NOMO-1 treated with dmso at 0.1 percent for 144 hours (cell line): ENCODE measurements around the gene HOPX.
"Not testable (repeated sequence)": the region's sequence is repeated elsewhere in the genome, so short reads cannot be mapped to it uniquely, and the experiment has no call there.

Experiments
- DNase-seq: peaks from one replicate; lab custom pipeline; 2025; ENCODE audit not compliant: unreplicated experiment; lab: John Stamatoyannopoulos, UW

Gene HOPX, protein sequence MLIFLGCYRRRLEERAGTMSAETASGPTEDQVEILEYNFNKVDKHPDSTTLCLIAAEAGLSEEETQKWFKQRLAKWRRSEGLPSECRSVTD

DNA sequence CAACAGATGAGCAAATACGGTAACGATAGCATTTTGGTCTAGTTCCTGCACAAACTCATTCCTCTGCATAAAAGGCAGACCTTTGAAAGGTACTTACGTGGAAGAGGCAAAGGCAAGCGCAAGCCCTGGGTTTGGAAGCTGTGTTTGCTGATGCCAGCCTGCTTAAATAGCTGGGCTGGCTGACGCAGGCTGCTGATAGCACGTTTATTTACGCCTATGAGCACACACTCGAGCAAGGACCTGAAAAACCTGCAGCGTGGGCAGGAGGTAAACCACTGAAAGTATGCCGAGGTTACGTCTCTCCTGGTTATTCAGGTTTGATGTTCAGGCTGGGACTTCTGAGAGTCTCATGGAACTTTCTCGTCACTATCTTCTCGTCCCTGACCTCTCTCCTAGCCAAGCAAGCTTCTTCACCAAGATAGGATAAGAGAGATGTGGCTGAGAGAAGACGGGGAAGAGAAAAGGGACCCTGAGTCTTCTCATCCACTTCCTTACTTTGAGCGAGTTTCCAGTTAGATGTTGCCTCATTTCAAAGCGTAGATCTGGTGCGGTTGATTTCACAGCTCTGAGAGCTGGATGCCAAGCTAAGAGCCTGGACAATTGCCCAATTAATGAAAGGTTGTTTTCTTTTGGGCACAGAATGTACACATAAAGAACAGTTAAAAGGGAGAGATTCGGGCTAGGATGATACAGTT, at the start of gene HOPX:
Gene HOPX, minus strand, starts transcription at position 139 of the 695 bp plus-strand sequence. CDS start 23,480 bp downstream, outside the sequence.
- DNase-seq: peak; percentile 46

DNA sequence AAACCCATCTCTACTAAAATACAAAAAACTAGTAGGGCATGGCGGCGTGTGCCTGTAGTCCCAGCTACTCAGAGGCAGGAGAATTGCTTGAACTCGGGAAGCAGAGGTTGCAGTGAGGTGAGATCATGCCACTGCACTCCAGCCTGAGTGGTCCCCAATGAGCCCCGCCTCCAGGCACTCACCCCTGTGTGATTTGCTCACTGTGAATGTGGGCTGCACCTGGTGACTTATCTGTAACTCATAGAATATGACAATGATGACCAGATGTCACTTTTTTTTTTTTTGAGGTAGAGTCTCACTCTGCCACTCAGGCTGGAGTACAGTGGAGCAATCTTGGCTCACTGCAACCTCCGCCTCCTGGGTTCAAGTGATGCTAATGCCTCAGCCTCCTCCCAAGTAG, 49.0 kb upstream of the HOPX start:
- no peak for DNase-seq

GRCh38 chr4:56728512-56728911, 47.4 kb upstream of the HOPX start:
- peak; percentile 43 for DNase-seq

DNA sequence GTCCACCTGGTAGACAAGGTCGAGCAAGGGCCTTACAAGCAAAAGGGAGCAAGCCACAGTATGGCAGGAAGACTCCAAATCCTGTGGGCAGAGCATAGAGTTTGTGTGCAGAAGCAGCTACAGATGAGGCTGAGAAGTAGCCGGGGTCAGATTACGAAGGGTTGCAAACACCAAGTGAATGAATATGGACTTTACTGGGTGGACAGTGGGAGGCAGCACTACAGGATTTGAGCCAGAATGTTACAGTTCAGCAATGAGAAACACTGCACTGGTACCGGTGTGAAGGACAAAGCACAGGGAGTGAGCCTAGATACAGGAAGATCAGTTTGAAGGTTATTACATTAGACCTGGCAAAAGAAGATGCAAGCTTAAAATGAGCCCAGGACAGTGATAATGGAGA, 46.1 kb upstream of the HOPX start:
- no peak for DNase-seq

GRCh38 chr4:56726593-56726992, 45.5 kb upstream of the HOPX start:
- not testable (repeated sequence) for DNase-seq

DNA sequence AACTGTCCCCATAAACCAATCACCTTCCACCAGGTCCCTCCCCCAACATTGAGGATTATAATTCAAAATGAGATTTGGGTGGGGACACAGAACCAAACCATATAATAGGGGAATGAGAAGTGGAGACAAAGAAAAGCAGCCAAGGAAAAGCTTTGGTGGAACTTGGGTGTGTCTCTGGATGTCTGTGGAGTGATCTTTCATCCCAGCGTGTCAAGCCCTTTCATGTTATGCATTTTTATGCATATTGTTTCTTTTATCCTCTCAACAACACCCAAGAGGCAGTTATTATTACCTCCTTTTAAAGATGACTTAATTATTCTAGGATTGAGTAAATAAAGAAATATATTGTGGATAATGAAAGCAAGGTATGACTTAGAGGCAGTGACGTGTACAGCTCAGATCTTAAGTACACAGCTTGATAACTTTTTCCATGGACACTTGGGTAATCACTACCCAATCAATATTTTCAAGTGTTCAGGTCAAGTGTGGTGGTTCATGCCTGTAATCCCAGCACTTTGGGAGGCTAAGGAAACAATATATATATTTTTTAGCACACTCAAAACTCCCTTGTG, 42.6 kb upstream of the HOPX start:
- no peak for DNase-seq

DNA sequence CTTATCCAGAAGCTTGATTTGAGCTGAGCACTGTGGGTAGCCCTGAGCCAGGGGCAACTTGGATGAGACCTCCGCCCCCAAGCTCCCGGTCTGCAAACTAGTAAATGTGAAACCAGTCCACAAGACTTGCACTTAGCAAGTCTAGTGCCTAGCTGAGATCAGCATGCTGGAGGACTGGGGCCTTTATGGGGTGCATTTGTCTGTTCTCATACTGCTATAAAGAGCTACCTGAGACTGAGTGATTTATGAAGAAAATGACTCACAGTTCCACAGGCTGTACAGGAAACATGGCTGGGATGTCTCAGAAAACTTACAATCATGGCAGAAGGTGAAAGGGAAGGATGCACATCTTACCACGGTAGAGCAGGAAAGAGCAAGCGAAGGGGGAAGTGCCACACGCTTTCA, 42.1 kb upstream of the HOPX start:
- DNase-seq: no peak

DNA sequence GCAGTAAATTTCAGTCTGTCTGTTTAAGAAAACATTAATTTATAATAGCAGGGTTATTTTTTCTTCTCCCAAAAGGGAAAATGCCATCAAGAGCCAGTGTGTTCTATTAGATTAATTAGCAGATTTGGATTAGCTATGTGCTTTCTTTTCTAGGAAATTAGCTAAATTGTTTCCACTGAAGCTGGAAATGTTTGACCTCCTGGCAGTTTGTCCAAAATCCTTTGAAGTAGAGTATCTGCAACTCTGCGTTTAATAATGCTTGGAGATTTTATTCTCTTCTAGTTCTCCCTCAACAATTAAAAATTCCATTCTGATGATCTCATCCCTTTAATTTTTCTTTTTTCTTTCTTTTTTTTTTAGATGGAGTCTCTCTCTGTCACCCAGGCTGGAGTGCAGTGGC, 27.1 kb upstream of the HOPX start:
- DNase-seq: no peak

- no peak for DNase-seq
Observed at GRCh38 chr4:56705966-56706365, 24.9 kb upstream of the HOPX start.

GRCh38 chr4:56705334-56705733, 24.2 kb upstream of the HOPX start:
- DNase-seq: no peak

- DNase-seq: no peak
Observed at GRCh38 chr4:56704089-56704871, 23.2 kb upstream of the HOPX start.

DNA sequence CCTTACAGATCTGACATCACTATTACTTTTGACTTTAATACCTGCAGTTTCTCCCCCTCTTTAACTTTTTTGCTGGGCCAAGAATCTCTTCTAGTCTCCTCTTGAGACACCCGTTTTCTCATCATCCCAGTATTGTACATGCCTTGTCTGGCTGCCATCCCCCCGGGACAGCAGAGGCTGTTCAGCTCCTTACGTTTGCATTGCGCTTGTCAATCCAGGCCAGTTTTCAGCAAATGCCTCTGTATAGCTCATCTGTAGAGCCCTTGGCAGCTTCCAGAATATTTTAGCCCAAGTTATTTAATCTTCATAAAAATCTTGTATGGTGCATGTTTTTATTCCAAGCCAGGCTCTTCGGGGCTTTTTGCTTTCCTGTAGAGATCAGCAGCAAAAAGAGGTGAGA, 22.3 kb upstream of the HOPX start:
- DNase-seq: no peak

DNA sequence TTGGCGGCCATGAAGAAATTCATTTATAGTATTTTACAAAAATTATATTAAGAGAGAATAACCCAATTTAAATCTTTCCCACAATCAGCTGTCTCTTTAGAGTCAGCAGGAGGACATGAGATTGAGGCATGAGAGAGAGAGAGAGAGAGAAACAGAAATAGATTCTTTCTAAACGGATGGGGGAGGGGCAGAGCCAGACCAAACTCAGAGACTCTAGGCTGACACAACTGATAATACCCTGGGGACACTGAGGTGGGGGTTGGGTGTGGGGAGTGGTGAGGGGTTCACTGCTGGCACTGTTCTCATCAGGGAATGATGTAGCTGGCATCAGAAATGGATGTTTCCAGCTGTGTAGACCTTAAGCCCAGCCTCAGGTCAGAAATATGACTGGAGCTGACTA, 20.5 kb upstream of the HOPX start:
- DNase-seq: no peak

DNA sequence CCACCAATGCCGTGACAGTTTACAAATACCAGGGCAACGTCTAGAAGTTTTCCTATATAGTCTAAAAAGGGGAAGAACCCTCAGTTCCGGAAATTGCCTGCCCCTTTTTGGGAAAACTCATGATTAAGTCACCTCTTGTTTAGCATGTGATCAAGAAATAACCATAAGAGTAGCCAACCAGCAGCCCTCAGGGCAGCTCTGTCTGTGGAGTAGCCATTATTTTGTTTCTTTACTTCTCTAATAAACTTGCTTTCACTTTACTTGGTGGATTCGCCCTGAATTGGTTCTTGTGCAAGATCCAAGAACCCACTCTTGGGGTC, 20.0 kb upstream of the HOPX start:
- DNase-seq: no peak

DNA sequence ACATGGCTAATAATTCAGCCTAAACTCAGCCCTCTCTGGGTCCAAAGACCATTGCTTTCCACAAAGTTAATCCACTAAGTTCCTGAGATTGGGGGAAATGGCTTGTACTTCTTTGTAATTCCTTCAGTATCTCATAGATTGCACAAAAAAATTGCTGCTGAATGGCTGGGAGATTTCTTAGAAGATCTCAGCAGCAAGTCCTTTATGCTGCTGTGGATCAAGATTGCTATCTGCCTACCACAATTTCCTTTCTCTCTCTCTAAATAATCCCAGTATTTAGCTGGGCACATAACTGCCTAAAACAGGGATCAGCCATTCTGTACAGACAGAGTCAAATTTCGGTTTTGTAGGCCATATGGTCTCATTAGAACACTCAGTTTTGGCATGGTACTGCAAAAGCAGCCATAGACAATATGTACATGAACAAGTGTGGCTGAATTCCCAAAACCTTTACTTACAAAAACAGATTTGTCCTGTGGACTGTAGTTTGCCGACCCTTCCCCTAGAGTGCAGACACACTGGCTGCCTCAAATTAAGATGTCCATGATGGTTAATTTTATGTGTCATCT, 18.5 kb upstream of the HOPX start:
- no peak for DNase-seq

GRCh38 chr4:56698329-56698728, 17.2 kb upstream of the HOPX start:
- no peak for DNase-seq

- no peak for DNase-seq
Observed at GRCh38 chr4:56696056-56696455, 15.0 kb upstream of the HOPX start.

GRCh38 chr4:56693476-56693875, 12.4 kb upstream of the HOPX start:
- DNase-seq: not testable (repeated sequence)

GRCh38 chr4:56692576-56692975, 11.5 kb upstream of the HOPX start:
- DNase-seq: no peak

DNA sequence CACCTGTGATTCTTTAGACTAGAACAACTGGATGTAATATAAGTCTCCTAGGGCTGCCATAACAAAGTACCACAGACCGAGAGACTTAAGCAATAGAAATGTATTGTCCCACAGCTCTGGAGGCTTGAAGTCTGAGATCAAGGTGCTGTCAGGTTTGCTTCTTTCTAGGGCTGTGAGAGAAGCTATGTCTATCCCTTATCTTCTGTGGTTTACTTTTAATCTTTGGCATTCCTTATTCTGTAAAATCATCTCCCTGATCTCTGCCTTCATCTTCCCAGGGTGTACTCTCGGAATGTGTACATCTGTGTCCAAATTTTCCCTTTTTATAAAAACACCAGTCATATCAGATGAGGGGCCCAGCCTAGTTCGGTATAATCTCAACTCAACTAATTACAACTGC, 10.3 kb upstream of the HOPX start:
- no peak for DNase-seq

DNA sequence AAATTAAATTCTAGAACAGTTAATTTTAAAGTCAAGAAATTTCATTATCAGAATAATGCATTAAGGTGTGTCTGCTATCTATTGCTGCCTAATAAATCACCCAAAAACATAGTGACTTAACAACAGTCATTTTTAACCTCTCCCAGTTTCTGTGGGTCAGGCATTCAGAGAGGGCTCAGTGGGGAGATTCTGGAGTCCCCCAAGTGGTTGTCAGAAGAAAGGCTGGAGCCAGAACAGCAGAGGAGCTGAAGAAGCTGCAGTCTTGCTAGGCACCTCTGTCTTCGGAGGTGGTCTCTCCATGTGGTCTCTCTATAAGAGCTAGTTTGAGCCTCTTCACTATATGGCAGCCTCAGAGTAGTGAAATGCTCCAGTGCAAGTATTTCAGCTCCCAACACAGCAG, 9.3 kb upstream of the HOPX start:
- DNase-seq: no peak
